Uterus (tissue), 4 donors: ENCODE results near the gene SDCCAG8. TPM values are rescaled to one million over a fixed set of nuclear protein-coding genes. Genes with fewer than 3 reads are reported as not detected.

Source experiments
- DNase-seq, 2 donors: peaks; one replicate each; pipeline ENCODE4 v3.0.0-alpha.2; 2019 to 2020
- H3K27ac ChIP-seq, 2 donors: fragments of 200-600 bp; sonication (generic); 1 replicate in 1 of 2; 2 replicates in 1 of 2; pipeline ENCODE4 v1.5.1; 2016 to 2018
- H3K27me3 ChIP-seq, 2 donors: fragments of 200-600 bp; sonication (generic); one replicate each; pipeline ENCODE4 v1.5.1; 2018 to 2019; ENCODE audit warnings: control low read depth in 1 of 2
- H3K36me3 ChIP-seq, 2 donors: fragments of 200-600 bp; sonication (generic); one replicate each; pipeline ENCODE4 v1.5.1; 2019; ENCODE audit warnings: control low read depth in 1 of 2
- H3K4me1 ChIP-seq, 2 donors: fragments of 200-600 bp; sonication (generic); one replicate each; pipeline ENCODE4 v1.5.1; 2018 to 2019; ENCODE audit warnings: control low read depth in 1 of 2
- H3K4me3 ChIP-seq, 2 donors: fragments of 200-600 bp; sonication (generic); 1 replicate in 1 of 2; 2 replicates in 1 of 2; pipeline ENCODE4 v1.5.1; 2018 to 2019; ENCODE audit warnings: mild to moderate bottlenecking in 1 of 2
- H3K9me3 ChIP-seq, 2 donors: fragments of 200-600 bp; sonication (generic); one replicate each; pipeline ENCODE4 v1.5.1; 2019; ENCODE audit warnings: control low read depth in 1 of 2
- POLR2A ChIP-seq, 2 donors: fragments of 450-650 bp; IDR thresholded peaks; one replicate each; pipeline ENCODE4 v1.6.1; 2016; ENCODE audit warnings: antibody characterized with exemption in 2 of 2, mild to moderate bottlenecking in 1 of 2, moderate library complexity in 1 of 2
- intact Hi-C: fragments of 100-400 bp; cut with DNase I; formaldehyde crosslinking; loops from one replicate; pipeline ENCODE4 v1.15.1; 2023; ENCODE audit warnings: low total_unique reads
- total RNA-seq, 4 donors: library from RNA; depleted of rRNA in 3 of 4; stranded (reverse); fragments of >200 nt in 3 of 4; gene quantifications; one replicate each; pipeline versions ENCODE4 v1.1.0 to v1.2.4, GENCODE V29; 2014 to 2023
- TF ChIP-seq, protein P1 (sequence below), 4 experiments: fragments of 200-600 bp in 2 of 4; fragments of 450-650 bp in 2 of 4; sonication (generic) in 2 of 4; IDR thresholded peaks; one replicate each; pipeline ENCODE4 v1.5.1; 2016 to 2019; ENCODE audit warnings: antibody characterized with exemption in 4 of 4, mild to moderate bottlenecking in 2 of 4, moderate library complexity in 1 of 4
- donor health status: DM: yes; HTN: yes; CAD: no.

The SDCCAG8 gene
- total RNA-seq, 4 donors from 2014 or later: 19.2 to 54.8 (median 49.7) TPM

DNA sequence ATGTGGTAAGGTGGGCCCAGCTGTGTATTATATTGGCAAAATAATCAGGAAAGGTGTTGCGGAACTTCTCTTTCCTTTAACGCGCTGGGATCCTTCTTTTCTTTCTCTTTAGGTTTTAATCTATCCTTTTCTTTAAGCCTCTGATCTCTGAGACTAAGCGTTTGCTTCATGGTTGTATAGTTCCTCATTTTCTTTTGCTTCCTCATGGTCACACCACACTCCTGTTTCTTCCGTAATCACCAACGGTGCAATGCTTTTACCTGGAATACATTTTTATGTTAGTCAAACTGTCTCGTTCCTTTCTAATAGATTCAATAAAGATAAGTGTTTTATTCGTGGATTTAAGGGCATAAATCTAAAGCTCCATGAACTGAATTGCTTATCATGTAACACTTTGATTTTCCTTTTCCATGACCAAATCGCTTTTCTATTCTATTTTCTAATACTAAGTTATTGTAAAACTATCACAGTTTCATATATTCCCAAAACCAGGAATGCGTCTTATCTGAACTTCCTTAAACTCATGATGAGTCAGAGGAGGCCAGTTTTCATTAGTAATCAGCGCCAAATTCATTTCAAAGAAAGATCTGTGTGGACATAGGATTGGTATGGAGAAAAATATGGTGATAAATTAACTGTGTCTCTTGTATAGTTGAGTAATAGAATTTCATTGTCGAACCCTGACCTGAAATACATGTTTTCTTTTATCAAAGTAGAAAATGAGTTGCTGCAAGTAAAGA lies 12.2 kb downstream of the SDCCAG8 start:
- no peak for TF ChIP-seq POLR2A (IDR thresholded peaks at IDR 0.05)
- TF ChIP-seq, protein P1, sequence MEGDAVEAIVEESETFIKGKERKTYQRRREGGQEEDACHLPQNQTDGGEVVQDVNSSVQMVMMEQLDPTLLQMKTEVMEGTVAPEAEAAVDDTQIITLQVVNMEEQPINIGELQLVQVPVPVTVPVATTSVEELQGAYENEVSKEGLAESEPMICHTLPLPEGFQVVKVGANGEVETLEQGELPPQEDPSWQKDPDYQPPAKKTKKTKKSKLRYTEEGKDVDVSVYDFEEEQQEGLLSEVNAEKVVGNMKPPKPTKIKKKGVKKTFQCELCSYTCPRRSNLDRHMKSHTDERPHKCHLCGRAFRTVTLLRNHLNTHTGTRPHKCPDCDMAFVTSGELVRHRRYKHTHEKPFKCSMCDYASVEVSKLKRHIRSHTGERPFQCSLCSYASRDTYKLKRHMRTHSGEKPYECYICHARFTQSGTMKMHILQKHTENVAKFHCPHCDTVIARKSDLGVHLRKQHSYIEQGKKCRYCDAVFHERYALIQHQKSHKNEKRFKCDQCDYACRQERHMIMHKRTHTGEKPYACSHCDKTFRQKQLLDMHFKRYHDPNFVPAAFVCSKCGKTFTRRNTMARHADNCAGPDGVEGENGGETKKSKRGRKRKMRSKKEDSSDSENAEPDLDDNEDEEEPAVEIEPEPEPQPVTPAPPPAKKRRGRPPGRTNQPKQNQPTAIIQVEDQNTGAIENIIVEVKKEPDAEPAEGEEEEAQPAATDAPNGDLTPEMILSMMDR (IDR thresholded peaks at IDR 0.05): no peak
- Histone ChIP-seq H3K27me3 (no peaks in the 10 kb centered on the region), H3K9me3 (no peaks in the 10 kb centered on the region), H3K36me3 (no peaks in the 10 kb centered on the region), H3K4me1 (peaks cover 0 to 4% of the 10 kb centered on the region in 2 donors), H3K4me3 (no peak overlapping the region), H3K27ac (peak overlapping the region; percentile 3 to 13)
- no peak for DNase-seq
- intact Hi-C loops: no loop called here

DNA sequence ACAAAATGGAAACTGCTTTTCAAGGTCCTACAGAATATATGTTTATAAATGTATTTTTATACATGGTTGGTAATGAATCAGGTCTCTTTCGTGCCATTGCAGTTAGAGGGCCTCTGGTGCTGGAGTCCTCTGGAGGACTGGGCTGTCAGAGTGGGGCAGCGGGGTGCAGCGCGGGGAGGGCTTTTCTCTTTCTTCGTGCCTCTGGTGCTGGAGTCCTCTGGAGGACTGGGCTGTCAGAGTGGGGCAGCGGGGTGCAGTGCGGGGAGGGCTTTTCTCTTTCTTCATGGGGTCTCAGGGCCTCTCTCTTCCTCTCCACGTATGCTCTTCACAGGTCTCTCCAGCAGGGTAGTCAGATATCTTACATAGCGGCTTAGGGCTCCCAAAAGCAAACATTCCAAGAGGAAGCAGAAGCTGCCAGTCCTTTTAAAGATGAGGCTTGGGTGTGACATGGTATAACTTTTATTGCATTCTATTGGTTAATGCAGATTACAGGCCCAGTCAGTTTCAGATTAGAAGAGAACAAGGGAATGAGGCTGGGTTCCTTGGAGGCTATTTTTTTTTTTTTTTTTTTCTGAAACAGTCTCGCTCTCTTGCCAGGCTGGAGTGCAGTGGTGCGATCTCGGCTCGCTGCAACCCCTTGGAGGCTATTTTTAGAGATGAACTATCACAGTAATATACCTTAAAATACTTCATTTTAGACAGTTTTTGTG lies 13.1 kb downstream of the SDCCAG8 start:
- H3K4me3 ChIP-seq: no peak overlapping the region
- intact Hi-C loops: no loop called here
- H3K36me3 ChIP-seq: no peaks in the 10 kb centered on the region
- no peak for TF ChIP-seq POLR2A (IDR thresholded peaks at IDR 0.05)
- TF ChIP-seq, protein P1 (IDR thresholded peaks at IDR 0.05): no peak
- H3K4me1 ChIP-seq: peaks cover 0 to 4% of the 10 kb centered on the region in 2 donors
- H3K27ac ChIP-seq: no peak overlapping the region
- no peaks in the 10 kb centered on the region for H3K9me3 ChIP-seq
- H3K27me3 ChIP-seq: no peaks in the 10 kb centered on the region
- DNase-seq: no peak

GRCh38 chr1:243269461-243269801 lies 13.6 kb downstream of the SDCCAG8 start:
- Histone ChIP-seq H3K27ac (no peak overlapping the region), H3K9me3 (no peaks in the 10 kb centered on the region), H3K27me3 (no peaks in the 10 kb centered on the region), H3K4me3 (no peak overlapping the region), H3K36me3 (no peaks in the 10 kb centered on the region), H3K4me1 (peaks cover 0 to 4% of the 10 kb centered on the region in 2 donors)
- TF ChIP-seq, protein P1 (IDR thresholded peaks at IDR 0.05): no peak
- no peak for TF ChIP-seq POLR2A (IDR thresholded peaks at IDR 0.05)
- DNase-seq: no peak
- intact Hi-C loops: no loop called here

- peaks cover 0 to 4% of the 10 kb centered on the region in 2 donors for H3K4me1 ChIP-seq
- H3K36me3 ChIP-seq: no peaks in the 10 kb centered on the region
- no peak for DNase-seq
- no peaks in the 10 kb centered on the region for H3K9me3 ChIP-seq
- H3K4me3 ChIP-seq: no peak overlapping the region
- TF ChIP-seq, protein P1 (IDR thresholded peaks at IDR 0.05): no peak
- no peak for TF ChIP-seq POLR2A (IDR thresholded peaks at IDR 0.05)
- intact Hi-C loops: no loop called here
- H3K27me3 ChIP-seq: no peaks in the 10 kb centered on the region
- no peak overlapping the region for H3K27ac ChIP-seq
Observed at GRCh38 chr1:243270097-243270864, 14.4 kb downstream of the SDCCAG8 start.
